ENCODE results near the gene ADNP. TPM values are rescaled to one million over a fixed set of nuclear protein-coding genes. Genes with fewer than 3 reads are reported as not detected.

ADNP gene
- total and polyA plus RNA-seq, 2 of the 13 experiments (the other 11 are each of a cell fraction or from before 2014, with no cell fraction given): 21.0 to 21.5 TPM

DNA sequence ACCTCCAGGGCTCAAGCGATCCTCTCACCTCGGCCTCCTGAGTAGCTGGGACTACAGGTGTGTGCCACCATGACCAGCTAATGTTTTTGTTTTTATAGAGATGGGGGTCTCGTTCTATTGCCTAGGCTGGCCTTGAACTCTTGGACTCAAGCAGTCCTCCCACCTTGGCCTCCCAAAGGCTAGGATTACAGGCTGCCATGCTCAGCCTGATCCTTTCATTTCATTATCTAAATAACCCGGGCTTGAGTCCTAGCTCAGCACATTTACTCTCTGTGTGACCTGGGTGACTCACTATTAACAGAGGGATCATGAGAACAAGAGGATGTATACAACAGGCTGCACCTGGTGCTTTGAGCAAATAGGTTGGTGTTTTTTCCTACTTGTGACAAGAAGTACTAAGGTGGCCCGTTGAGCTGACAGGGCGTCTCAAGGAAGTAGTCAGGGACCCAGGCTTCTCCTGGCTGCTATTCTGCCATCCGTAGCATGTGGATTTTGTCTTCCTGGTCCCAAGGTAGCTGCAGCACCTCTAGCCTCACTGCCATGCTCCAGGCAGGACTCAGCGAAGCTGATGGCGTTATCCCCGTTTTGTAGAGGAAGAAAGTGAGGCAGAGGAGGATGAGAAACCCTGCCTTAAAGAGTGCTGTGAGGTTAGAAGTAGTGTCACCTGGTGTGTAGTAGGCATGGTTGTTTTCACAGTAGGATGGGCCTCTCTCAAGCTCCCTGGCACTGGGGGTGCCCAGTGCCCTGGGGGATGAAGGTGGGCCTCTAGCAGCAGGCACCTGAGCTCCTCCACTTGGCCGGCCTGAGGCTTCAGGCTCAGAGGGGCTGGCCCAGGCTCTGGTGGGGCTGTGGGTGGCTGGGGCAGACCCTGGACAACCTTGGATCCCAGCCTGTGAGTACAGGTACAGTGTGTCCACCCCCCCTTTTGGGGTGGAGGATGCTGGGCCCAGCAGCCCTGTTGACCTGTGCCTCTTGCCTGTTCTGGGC lies 62.4 kb downstream of the ADNP start (continued):
- TF ChIP-seq CAMTA2 (CRISPR knock-in tag; IDR thresholded peaks at IDR 0.05; ENCODE audit: borderline replicate concordance): no peak
- no peak for TF ChIP-seq ZNF776 (CRISPR knock-in tag; IDR thresholded peaks at IDR 0.05)
- TF ChIP-seq DMAP1 (CRISPR knock-in tag; IDR thresholded peaks at IDR 0.05): no peak
- TF ChIP-seq CENPX (CRISPR knock-in tag; IDR thresholded peaks at IDR 0.05): no peak
- TF ChIP-seq NR2F1 (CRISPR knock-in tag; IDR thresholded peaks at IDR 0.05): no peak
- no peak for TF ChIP-seq SOX6 (IDR thresholded peaks at IDR 0.05)
- peak; percentile 39; the same call in 1 of the 2 replicates for TF ChIP-seq SOX6 (CRISPR knock-in tag; IDR thresholded peaks at IDR 0.05)
- TF ChIP-seq NR2F2 (IDR thresholded peaks at IDR 0.05; ENCODE audit: borderline replicate concordance, low read depth): no peak
- TF ChIP-seq ZNF7 (CRISPR knock-in tag; IDR thresholded peaks at IDR 0.05): no peak
- no peak for TF ChIP-seq ZNF33A (CRISPR knock-in tag; IDR thresholded peaks at IDR 0.05; ENCODE audit: borderline replicate concordance)
- no peak for TF ChIP-seq ZNF431 (CRISPR knock-in tag; IDR thresholded peaks at IDR 0.05; ENCODE audit: borderline replicate concordance, low read depth)
- TF ChIP-seq RAD21 (CRISPR knock-in tag; IDR thresholded peaks at IDR 0.05): no peak
- TF ChIP-seq NFE2 (CRISPR knock-in tag; IDR thresholded peaks at IDR 0.05): no peak
- peak; percentile 51; the same call in 1 of the 2 replicates for TF ChIP-seq ZSCAN9 (CRISPR knock-in tag; IDR thresholded peaks at IDR 0.05; ENCODE audit: borderline replicate concordance)
- no peak for TF ChIP-seq ASH2L (IDR thresholded peaks at IDR 0.05; ENCODE audit: insufficient read length, low read depth, low read length)
- no peak for TF ChIP-seq SYNCRIP (IDR thresholded peaks at IDR 0.05; ENCODE audit: insufficient read depth, low read depth, low read length)
- peak; percentile 83; the same call in 1 of the 2 replicates for TF ChIP-seq NFIB (CRISPR knock-in tag; IDR thresholded peaks at IDR 0.05; ENCODE audit: borderline replicate concordance)
- TF ChIP-seq, protein P1, sequence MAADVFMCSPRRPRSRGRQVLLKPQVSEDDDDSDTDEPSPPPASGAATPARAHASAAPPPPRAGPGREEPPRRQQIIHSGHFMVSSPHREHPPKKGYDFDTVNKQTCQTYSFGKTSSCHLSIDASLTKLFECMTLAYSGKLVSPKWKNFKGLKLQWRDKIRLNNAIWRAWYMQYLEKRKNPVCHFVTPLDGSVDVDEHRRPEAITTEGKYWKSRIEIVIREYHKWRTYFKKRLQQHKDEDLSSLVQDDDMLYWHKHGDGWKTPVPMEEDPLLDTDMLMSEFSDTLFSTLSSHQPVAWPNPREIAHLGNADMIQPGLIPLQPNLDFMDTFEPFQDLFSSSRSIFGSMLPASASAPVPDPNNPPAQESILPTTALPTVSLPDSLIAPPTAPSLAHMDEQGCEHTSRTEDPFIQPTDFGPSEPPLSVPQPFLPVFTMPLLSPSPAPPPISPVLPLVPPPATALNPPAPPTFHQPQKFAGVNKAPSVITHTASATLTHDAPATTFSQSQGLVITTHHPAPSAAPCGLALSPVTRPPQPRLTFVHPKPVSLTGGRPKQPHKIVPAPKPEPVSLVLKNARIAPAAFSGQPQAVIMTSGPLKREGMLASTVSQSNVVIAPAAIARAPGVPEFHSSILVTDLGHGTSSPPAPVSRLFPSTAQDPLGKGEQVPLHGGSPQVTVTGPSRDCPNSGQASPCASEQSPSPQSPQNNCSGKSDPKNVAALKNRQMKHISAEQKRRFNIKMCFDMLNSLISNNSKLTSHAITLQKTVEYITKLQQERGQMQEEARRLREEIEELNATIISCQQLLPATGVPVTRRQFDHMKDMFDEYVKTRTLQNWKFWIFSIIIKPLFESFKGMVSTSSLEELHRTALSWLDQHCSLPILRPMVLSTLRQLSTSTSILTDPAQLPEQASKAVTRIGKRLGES (CRISPR knock-in tag; IDR thresholded peaks at IDR 0.05; ENCODE audit: borderline replicate concordance): no peak
- TF ChIP-seq ZNF180 (CRISPR knock-in tag; IDR thresholded peaks at IDR 0.05; ENCODE audit: borderline replicate concordance, low read depth): no peak
- no peak for TF ChIP-seq SUZ12 (IDR thresholded peaks at IDR 0.05; ENCODE audit: low read depth, low read length)
- no peak for TF ChIP-seq ZNF10 (CRISPR knock-in tag; IDR thresholded peaks at IDR 0.05; ENCODE audit: borderline replicate concordance, low read depth)
- TF ChIP-seq ZMYM2 (CRISPR knock-in tag; IDR thresholded peaks at IDR 0.05): 0 out of 2 replicates have a peak, but pooled peaks have one; percentile 54
- no peak for TF ChIP-seq GATA4 (IDR thresholded peaks at IDR 0.05; ENCODE audit: borderline replicate concordance, low read depth)
- TF ChIP-seq, protein P2, sequence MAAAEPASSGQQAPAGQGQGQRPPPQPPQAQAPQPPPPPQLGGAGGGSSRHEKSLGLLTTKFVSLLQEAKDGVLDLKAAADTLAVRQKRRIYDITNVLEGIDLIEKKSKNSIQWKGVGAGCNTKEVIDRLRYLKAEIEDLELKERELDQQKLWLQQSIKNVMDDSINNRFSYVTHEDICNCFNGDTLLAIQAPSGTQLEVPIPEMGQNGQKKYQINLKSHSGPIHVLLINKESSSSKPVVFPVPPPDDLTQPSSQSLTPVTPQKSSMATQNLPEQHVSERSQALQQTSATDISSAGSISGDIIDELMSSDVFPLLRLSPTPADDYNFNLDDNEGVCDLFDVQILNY (CRISPR knock-in tag; conservative IDR thresholded peaks at IDR 0.05): no peak
- no peak for TF ChIP-seq HMG20B (CRISPR knock-in tag; conservative IDR thresholded peaks at IDR 0.05)
- TF ChIP-seq, protein P3, sequence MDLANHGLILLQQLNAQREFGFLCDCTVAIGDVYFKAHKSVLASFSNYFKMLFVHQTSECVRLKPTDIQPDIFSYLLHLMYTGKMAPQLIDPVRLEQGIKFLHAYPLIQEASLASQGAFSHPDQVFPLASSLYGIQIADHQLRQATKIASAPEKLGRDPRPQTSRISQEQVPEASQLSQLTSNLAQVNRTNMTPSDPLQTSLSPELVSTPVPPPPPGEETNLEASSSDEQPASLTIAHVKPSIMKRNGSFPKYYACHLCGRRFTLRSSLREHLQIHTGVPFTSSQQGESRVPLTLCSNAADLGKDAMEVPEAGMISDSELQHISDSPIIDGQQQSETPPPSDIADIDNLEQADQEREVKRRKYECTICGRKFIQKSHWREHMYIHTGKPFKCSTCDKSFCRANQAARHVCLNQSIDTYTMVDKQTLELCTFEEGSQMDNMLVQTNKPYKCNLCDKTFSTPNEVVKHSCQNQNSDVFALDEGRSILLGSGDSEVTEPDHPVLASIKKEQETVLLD (CRISPR knock-in tag; IDR thresholded peaks at IDR 0.05; ENCODE audit: low read depth): no peak

All from HepG2 (cell line).